K562 (cell line): ENCODE results near the gene NXPH4. TPM values are rescaled to one million over a fixed set of nuclear protein-coding genes. Genes with fewer than 3 reads are reported as not detected.

Experiments
- ATAC-seq: fragments of 200-7000 bp; cut with Tn5 transposase; 3 replicates; pipeline ENCODE4 v1.9.1; 2020; ENCODE audit warnings: moderate library complexity
- BruUV-seq: library from RNA; stranded (reverse); fragments of 400-500 nt; replicated peaks from 2 replicates; lab custom pipeline; 2021; lab: Mats Ljungman, UMichigan
- CTCF ChIA-PET: fragments of 300-600 bp; formaldehyde crosslinking; extraction: SDS; loops from one replicate; lab custom pipeline; 2021; ENCODE audit warnings: low intra/inter-chr PET ratio; lab: Yijun Ruan, JAX
- POLR2A ChIA-PET: fragments of 300-600, 350-650 bp; sonication (Branson Sonifier 250); formaldehyde crosslinking; extraction: SDS; loops from one replicate; lab custom pipeline; 2021; ENCODE audit warnings: antibody characterized with exemption, inconsistent platforms; lab: Yijun Ruan, JAX
- DNase-seq, 4 experiments: peaks; one replicate each; pipeline versions ENCODE4 v3.0.0 to v3.0.0-alpha.2; 2011 to 2018; ENCODE audit warnings: low spot score in 3 of 4, mixed read lengths in 3 of 4; ENCODE audit errors: extremely low read depth in 1 of 4
- FAIRE-seq: peaks from 2 replicates; lab custom pipeline; 2011; peaks lifted over from hg19 to GRCh38; lab: Jason Lieb, UNC
- H2AFZ ChIP-seq: 2 replicates; pipeline ENCODE4 v1.6.0; 2011; ENCODE audit warnings: low read depth, low read length, control low read depth, inconsistent platforms
- H3K27ac ChIP-seq: fragments of 200-600 bp; 3 replicates; pipeline ENCODE4 v1.8.0; 2011; ENCODE audit warnings: low read depth, mild to moderate bottlenecking, control low read depth, inconsistent platforms, low read length, moderate library complexity, mixed read lengths; ENCODE audit errors: extremely low read depth
- H3K27me3 ChIP-seq, 2 experiments: fragments of 300-600 bp in 1 of 2; 2 replicates in 1 of 2; 3 replicates in 1 of 2; pipeline versions ENCODE4 v1.6.0 to v1.8.0; 2011; ENCODE audit warnings: inconsistent platforms in 2 of 2, low read length in 2 of 2, mild to moderate bottlenecking in 1 of 2, mixed read lengths in 1 of 2, moderate library complexity in 1 of 2; ENCODE audit not compliant: control insufficient read depth in 2 of 2, insufficient read depth in 2 of 2
- H3K36me3 ChIP-seq: fragments of 300-600 bp; 3 replicates; pipeline ENCODE4 v1.8.0; 2011; ENCODE audit warnings: mild to moderate bottlenecking, low read length, inconsistent platforms; ENCODE audit not compliant: control insufficient read depth, insufficient read depth
- H3K4me1 ChIP-seq, 2 experiments: fragments of 200-600 bp in 1 of 2; replicated peaks in 1 of 2; 2 replicates in 1 of 2; 3 replicates in 1 of 2; pipeline versions ENCODE4 v1.5.1 to v1.8.0; 2011; ENCODE audit warnings: inconsistent platforms in 2 of 2, low read length in 2 of 2, mild to moderate bottlenecking in 1 of 2, mixed read lengths in 1 of 2, moderate library complexity in 1 of 2; ENCODE audit not compliant: control insufficient read depth in 2 of 2, insufficient read depth in 2 of 2
- H3K4me2 ChIP-seq: 2 replicates; pipeline ENCODE4 v1.6.1; 2011; ENCODE audit warnings: low read length, control low read depth, inconsistent platforms, mixed read lengths; ENCODE audit not compliant: insufficient read depth
- H3K4me3 ChIP-seq: fragments of 200-600 bp; sonication (generic), shearing (Covaris generic); 2 replicates; pipeline ENCODE4 v1.5.1; 2016; ENCODE audit warnings: control low read depth, inconsistent platforms
- H3K79me2 ChIP-seq: fragments of 200-600 bp; 3 replicates; pipeline ENCODE4 v1.8.0; 2011; ENCODE audit warnings: low read length, inconsistent platforms; ENCODE audit not compliant: control insufficient read depth, insufficient read depth
- H3K9ac ChIP-seq, 2 experiments: 2 replicates each; pipeline versions ENCODE4 v1.6.0 to v1.6.1; 2011; ENCODE audit warnings: low read depth in 2 of 2, low read length in 2 of 2, control low read depth in 1 of 2, inconsistent platforms in 1 of 2, mild to moderate bottlenecking in 1 of 2, mixed read lengths in 1 of 2; ENCODE audit not compliant: insufficient read depth in 1 of 2
- H3K9me1 ChIP-seq: one replicate; pipeline ENCODE4 v1.6.0; 2011; ENCODE audit warnings: inconsistent platforms, mild to moderate bottlenecking, low read length, moderate library complexity; ENCODE audit not compliant: control insufficient read depth, insufficient read depth
- H3K9me3 ChIP-seq: replicated peaks from 2 replicates; pipeline ENCODE4 v1.5.1; 2011; ENCODE audit warnings: low read depth, low read length, inconsistent platforms; ENCODE audit not compliant: control insufficient read depth, insufficient read depth
- H4K20me1 ChIP-seq: replicated peaks from 2 replicates; pipeline ENCODE4 v1.6.1; 2011; ENCODE audit warnings: low read length, inconsistent platforms, mixed read lengths; ENCODE audit not compliant: control insufficient read depth, insufficient read depth
- EWSR1 ChIP-seq: fragments of 450-650 bp; IDR thresholded peaks from 2 replicates; pipeline ENCODE4 v1.6.1; 2018; ENCODE audit warnings: borderline replicate concordance, mild to moderate bottlenecking, low read depth, moderate library complexity; ENCODE audit not compliant: partially characterized antibody
- MED1 ChIP-seq: sonication (generic); formaldehyde crosslinking; IDR thresholded peaks from 2 replicates; pipeline ENCODE4 v1.8.1; 2023; ENCODE audit warnings: missing genetic modification reagents, borderline replicate concordance
- OTX1 ChIP-seq: fragments of 450-650 bp; formaldehyde crosslinking; IDR thresholded peaks from 2 replicates; pipeline ENCODE4 v1.4.0; 2022; ENCODE audit warnings: mild to moderate bottlenecking
- POLR2G ChIP-seq: fragments of 200-400 bp; formaldehyde crosslinking; IDR thresholded peaks from 2 replicates; pipeline ENCODE4 v1.6.1; 2017; ENCODE audit warnings: low read depth, mild to moderate bottlenecking, antibody characterized with exemption, low read length, moderate library complexity
- RBM14 ChIP-seq: fragments of 200-400 bp; formaldehyde crosslinking; IDR thresholded peaks from 2 replicates; pipeline ENCODE4 v1.6.1; 2018; ENCODE audit warnings: low read depth, mild to moderate bottlenecking, low read length, moderate library complexity, borderline replicate concordance; ENCODE audit not compliant: insufficient read depth
- TAF7 ChIP-seq: fragments of 450-650 bp; IDR thresholded peaks from 2 replicates; pipeline ENCODE4 v1.6.1; 2016; ENCODE audit warnings: missing genetic modification characterization, missing compliant biosample characterization
- ZNF766 ChIP-seq: fragments of 200-800 bp; sonication (Bioruptor generic); conservative IDR thresholded peaks from 2 replicates; pipeline ENCODE4 v1.6.1; 2016; ENCODE audit warnings: missing genetic modification characterization, missing compliant biosample characterization
- WGBS: fragments of 100-300 bp; shearing (Covaris generic); methylation state at CpG from one replicate; pipeline ENCODE4 v1.1.6; 2016; ENCODE audit warnings: low coverage, mixed read lengths; ENCODE audit not compliant: insufficient coverage; ENCODE audit errors: missing lambda C conversion rate; 5-methylcytosine and 5-hydroxymethylcytosine counted together
- in situ Hi-C: fragments of 300-500 bp; cut with MboI; formaldehyde crosslinking; loops from 4 replicates; pipeline ENCODE4 v1.15.0; 2018; ENCODE audit warnings: inconsistent platforms, mixed read lengths
- intact Hi-C: fragments of 100-400 bp; cut with micrococcal nuclease; formaldehyde crosslinking; loops from 2 replicates; pipeline ENCODE4 v1.14.2; 2022
- polyA plus RNA-seq, 8 experiments: library from polyadenylated mRNA; depleted of rRNA in 4 of 8; stranded (reverse) in 5 of 8; unstranded in 3 of 8; fragments of >200 nt; fragmentation: Nextera tagmentation in 2 of 8; fragmentation: Illumina TruSeq in 1 of 8; extraction: Ambion mirVana in 2 of 8; extraction: Trizol in 1 of 8; gene quantifications; 2 replicates each; pipeline versions ENCODE4 v1.2.1 to v1.2.3, GENCODE V29; 2011 to 2014; ENCODE audit warnings: inconsistent platforms in 1 of 8, missing spikeins in 1 of 8
- total RNA-seq, 7 experiments: library from RNA; depleted of rRNA in 6 of 7; stranded (reverse); fragments of >200 nt in 6 of 7; fragmentation: Illumina TruSeq in 2 of 7; extraction: Trizol in 2 of 7; gene quantifications; 2 replicates each; pipeline versions ENCODE4 v1.2.1 to v1.2.3, GENCODE V29; 2011 to 2021; ENCODE audit warnings: low replicate concordance in 1 of 7
- TF ChIP-seq, protein P1 (sequence below): sonication (generic); formaldehyde crosslinking; IDR thresholded peaks from 2 replicates; pipeline ENCODE4 v1.8.1; 2023; ENCODE audit warnings: mild to moderate bottlenecking, missing genetic modification reagents
- TF ChIP-seq, protein P2 (sequence below): sonication (generic); formaldehyde crosslinking; IDR thresholded peaks from 2 replicates; pipeline ENCODE4 v1.8.1; 2023; ENCODE audit warnings: mild to moderate bottlenecking, missing genetic modification reagents
- TF ChIP-seq, protein P3 (sequence below): sonication (generic); IDR thresholded peaks from 2 replicates; pipeline ENCODE4 v1.6.1; 2016

NXPH4 gene
- total and polyA plus RNA-seq, 9 of the 15 experiments (the other 6 are each of a cell fraction or from before 2014, with no cell fraction given): 0.49 to 2.7 (median 1.1) TPM; not detected in 4

DNA sequence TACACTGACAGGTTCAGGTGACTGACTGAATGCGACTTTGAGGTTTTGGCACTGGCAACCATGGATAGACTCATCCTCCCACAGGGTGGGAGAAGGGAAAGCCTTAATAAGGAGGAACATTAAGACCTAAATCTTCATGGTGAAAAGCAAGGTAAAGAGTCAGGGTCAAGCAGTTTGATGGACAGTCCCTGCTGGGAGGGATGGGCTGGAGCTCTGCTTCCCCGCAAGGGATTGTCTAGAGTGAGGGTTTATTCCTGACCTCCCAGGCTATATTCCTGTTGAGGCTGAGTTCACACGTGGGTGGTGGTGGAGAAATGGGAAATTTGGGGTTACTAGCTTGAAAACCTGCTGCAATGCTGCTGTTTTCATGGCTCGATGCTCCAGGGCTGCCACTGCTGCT, 43.8 kb downstream of the NXPH4 start (continued):
- TF ChIP-seq POLR2G: no peak
- TF ChIP-seq, protein P1, sequence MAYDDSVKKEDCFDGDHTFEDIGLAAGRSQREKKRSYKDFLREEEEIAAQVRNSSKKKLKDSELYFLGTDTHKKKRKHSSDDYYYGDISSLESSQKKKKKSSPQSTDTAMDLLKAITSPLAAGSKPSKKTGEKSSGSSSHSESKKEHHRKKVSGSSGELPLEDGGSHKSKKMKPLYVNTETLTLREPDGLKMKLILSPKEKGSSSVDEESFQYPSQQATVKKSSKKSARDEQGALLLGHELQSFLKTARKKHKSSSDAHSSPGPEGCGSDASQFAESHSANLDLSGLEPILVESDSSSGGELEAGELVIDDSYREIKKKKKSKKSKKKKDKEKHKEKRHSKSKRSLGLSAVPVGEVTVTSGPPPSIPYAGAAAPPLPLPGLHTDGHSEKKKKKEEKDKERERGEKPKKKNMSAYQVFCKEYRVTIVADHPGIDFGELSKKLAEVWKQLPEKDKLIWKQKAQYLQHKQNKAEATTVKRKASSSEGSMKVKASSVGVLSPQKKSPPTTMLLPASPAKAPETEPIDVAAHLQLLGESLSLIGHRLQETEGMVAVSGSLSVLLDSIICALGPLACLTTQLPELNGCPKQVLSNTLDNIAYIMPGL: no peak
- TF ChIP-seq, all 486 proteins: peak for 0

DNA sequence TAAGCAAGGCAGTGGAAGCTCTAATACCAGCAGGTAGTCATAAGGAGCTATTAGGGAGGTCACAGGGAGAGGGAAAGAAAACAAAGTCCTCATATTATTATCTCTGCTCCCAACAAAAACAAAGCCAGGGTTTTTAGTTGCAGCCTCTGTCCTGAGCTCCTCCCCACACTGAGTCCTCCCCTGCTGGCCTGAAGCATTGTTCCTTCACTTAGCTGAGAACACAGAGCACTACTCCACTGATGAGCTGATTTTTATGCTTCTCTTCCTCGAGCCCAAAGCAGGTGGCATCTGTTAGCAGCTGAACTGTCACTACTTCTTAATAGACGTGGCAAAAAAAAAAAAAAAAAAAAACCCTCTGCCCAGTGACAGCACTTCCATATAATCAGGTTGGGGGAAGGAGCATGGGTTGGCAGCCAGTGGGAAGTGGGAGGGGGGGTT, 44.9 kb downstream of the NXPH4 start:
- intact Hi-C loops (no loop called here), in situ Hi-C loops (no loop called here)
- no peak for FAIRE-seq
- no peaks in the 10 kb centered on the region for H3K9me1 ChIP-seq
- POLR2A ChIA-PET: interaction anchor here (0.5 to 1.8 kb wide), 5 partner anchors 10 to 372 kb away, joined by 3 to 9 read pairs (median 3); partner anchors contain the start of gene B4GALNT1
- no TSS peak for BruUV-seq
- no peaks in the 10 kb centered on the region for H3K79me2 ChIP-seq
- peaks cover 0 to 3% of the 10 kb centered on the region in 2 experiments; a peak in 2 of 5 replicates for H3K4me1 ChIP-seq
- no peaks in the 10 kb centered on the region for H3K9me3 ChIP-seq
- WGBS: 8% methylated on average over 1 of the region's 2 CpGs
- DNase-seq: no peak
- CTCF ChIA-PET: no interaction called here
- peaks cover 40% of the 10 kb centered on the region for H3K36me3 ChIP-seq
- ATAC-seq: no peak
- no peak overlapping the region for H3K27ac ChIP-seq
- H4K20me1 ChIP-seq: no peaks in the 10 kb centered on the region
- H3K9ac ChIP-seq: no peak overlapping the region
- H2AFZ ChIP-seq: no peak overlapping the region
- H3K4me3 ChIP-seq: no peak overlapping the region
- no peak overlapping the region for H3K4me2 ChIP-seq
- H3K27me3 ChIP-seq: no peaks in the 10 kb centered on the region
- TF ChIP-seq TAF7 (tag) (no peak), EWSR1 (no peak), RBM14 (no peak), ZNF766 (no peak), MED1 (CRISPR knock-in tag) (no peak), OTX1 (CRISPR knock-in tag) (no peak)
- TF ChIP-seq, protein P2, sequence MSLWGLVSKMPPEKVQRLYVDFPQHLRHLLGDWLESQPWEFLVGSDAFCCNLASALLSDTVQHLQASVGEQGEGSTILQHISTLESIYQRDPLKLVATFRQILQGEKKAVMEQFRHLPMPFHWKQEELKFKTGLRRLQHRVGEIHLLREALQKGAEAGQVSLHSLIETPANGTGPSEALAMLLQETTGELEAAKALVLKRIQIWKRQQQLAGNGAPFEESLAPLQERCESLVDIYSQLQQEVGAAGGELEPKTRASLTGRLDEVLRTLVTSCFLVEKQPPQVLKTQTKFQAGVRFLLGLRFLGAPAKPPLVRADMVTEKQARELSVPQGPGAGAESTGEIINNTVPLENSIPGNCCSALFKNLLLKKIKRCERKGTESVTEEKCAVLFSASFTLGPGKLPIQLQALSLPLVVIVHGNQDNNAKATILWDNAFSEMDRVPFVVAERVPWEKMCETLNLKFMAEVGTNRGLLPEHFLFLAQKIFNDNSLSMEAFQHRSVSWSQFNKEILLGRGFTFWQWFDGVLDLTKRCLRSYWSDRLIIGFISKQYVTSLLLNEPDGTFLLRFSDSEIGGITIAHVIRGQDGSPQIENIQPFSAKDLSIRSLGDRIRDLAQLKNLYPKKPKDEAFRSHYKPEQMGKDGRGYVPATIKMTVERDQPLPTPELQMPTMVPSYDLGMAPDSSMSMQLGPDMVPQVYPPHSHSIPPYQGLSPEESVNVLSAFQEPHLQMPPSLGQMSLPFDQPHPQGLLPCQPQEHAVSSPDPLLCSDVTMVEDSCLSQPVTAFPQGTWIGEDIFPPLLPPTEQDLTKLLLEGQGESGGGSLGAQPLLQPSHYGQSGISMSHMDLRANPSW (CRISPR knock-in tag): no peak
- TF ChIP-seq, protein P3, sequence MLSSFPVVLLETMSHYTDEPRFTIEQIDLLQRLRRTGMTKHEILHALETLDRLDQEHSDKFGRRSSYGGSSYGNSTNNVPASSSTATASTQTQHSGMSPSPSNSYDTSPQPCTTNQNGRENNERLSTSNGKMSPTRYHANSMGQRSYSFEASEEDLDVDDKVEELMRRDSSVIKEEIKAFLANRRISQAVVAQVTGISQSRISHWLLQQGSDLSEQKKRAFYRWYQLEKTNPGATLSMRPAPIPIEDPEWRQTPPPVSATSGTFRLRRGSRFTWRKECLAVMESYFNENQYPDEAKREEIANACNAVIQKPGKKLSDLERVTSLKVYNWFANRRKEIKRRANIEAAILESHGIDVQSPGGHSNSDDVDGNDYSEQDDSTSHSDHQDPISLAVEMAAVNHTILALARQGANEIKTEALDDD: no peak
